ENCODE results near the gene KLK13. TPM values are rescaled to one million over a fixed set of nuclear protein-coding genes. Genes with fewer than 3 reads are reported as not detected.

The KLK13 gene
- total and polyA plus RNA-seq, 2 experiments from 2014 or later = 0.52 TPM; not detected in 1

DNA sequence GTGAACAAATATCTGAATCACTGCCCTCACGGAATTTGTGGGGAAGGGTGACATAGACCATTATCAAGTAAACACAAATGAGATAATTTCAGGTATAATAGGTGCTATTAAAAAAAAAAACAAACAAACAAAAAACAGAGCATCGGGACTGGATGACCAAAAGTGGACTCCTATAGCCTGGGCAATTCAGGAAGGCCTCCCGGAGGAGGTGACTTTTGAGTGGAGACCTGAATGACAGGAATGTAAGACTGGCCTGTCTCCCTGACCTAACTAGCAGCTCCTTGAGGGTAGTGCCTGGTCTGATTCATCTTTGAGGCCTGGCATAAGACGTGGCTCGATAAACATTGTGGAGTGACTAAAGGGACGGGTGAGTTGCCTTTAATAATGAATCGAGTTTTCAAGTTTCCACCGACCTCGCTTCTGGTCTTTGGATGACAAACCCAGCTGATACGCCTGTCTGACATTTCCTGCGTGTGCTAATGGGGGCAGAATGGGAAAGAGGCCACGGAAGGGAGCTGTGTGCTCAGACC lies 52.2 kb downstream of the KLK13 start:
- Histone ChIP-seq H3K27me3 (peaks cover 32% of the 10 kb centered on the region), H3K4me2 (no peak overlapping the region), H3K9me3 (ENCODE audit: low read depth) (no peaks in the 10 kb centered on the region), H3K9me2 (replicated peaks; ENCODE audit: insufficient read depth) (no peaks in the 10 kb centered on the region), H3K4me3 (no peak overlapping the region), H3K79me2 (no peaks in the 10 kb centered on the region), H3K36me3 (replicated peaks; ENCODE audit: insufficient read depth, low read depth) (no peaks in the 10 kb centered on the region), H3K4me1 (ENCODE audit: insufficient read depth) (no peaks in the 10 kb centered on the region), H3K27ac (no peak overlapping the region), H2AFZ (no peak overlapping the region), H4K20me1 (ENCODE audit: insufficient read depth, poor library complexity, severe bottlenecking) (no peaks in the 10 kb centered on the region)
- no peak for TF ChIP-seq EZH2 (IDR thresholded peaks at IDR 0.05; ENCODE audit: borderline replicate concordance)
- TF ChIP-seq EZH2phosphoT487 (IDR thresholded peaks at IDR 0.05; ENCODE audit: low read depth, severe bottlenecking, unreplicated experiment) = no peak
- TF ChIP-seq, protein P1, sequence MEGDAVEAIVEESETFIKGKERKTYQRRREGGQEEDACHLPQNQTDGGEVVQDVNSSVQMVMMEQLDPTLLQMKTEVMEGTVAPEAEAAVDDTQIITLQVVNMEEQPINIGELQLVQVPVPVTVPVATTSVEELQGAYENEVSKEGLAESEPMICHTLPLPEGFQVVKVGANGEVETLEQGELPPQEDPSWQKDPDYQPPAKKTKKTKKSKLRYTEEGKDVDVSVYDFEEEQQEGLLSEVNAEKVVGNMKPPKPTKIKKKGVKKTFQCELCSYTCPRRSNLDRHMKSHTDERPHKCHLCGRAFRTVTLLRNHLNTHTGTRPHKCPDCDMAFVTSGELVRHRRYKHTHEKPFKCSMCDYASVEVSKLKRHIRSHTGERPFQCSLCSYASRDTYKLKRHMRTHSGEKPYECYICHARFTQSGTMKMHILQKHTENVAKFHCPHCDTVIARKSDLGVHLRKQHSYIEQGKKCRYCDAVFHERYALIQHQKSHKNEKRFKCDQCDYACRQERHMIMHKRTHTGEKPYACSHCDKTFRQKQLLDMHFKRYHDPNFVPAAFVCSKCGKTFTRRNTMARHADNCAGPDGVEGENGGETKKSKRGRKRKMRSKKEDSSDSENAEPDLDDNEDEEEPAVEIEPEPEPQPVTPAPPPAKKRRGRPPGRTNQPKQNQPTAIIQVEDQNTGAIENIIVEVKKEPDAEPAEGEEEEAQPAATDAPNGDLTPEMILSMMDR (IDR thresholded peaks at IDR 0.05; ENCODE audit: poor library complexity) = no peak
- no peak for DNase-seq (ENCODE audit: low spot score)
- 84% methylated on average over 12 of the region's 12 CpGs for WGBS (ENCODE audit: low lambda C conversion rate, missing lambda C conversion rate)

DNA sequence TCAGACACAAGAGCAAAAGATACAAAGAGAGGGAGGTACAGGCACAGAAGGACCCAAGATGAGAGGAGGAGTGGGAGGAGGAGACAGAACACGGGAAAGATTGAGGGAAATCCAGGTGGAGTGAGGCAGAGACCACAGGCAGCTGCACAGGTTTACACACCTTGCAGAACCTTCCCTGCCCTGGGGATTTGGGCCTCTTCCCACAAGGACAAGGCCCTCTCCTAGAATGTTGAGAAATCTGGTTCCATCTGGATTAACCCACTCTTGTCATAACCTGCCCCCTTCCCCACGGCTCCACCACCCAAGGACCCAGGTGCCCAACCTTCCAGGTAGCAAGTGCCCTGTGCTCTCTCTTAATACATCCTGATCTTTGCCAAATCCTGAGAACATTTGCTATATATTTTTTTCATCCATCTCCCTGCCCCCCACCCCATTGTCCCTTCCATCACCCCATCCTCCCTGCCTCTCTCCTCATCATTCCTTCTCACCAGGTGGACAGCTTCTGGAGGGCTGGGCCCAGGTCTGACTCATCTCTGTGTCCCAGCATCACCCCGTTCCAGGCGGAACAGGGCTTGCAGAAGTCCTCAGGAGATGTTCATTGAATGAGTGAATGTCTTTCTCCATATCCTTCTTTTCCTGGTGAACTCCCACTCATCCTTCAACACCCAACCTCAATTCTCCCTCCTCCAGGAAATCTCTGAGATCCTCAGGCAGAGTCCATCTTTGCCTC lies 54.7 kb downstream of the KLK13 start:
- Histone ChIP-seq H3K27me3 (peaks cover 29% of the 10 kb centered on the region), H3K4me2 (no peak overlapping the region), H2AFZ (no peak overlapping the region), H3K27ac (no peak overlapping the region), H3K9me3 (ENCODE audit: low read depth) (no peaks in the 10 kb centered on the region), H4K20me1 (ENCODE audit: insufficient read depth, poor library complexity, severe bottlenecking) (no peaks in the 10 kb centered on the region), H3K79me2 (no peaks in the 10 kb centered on the region), H3K4me3 (no peak overlapping the region), H3K36me3 (replicated peaks; ENCODE audit: insufficient read depth, low read depth) (no peaks in the 10 kb centered on the region), H3K4me1 (ENCODE audit: insufficient read depth) (no peaks in the 10 kb centered on the region), H3K9me2 (replicated peaks; ENCODE audit: insufficient read depth) (no peaks in the 10 kb centered on the region)
- TF ChIP-seq EZH2phosphoT487 (IDR thresholded peaks at IDR 0.05; ENCODE audit: low read depth, severe bottlenecking, unreplicated experiment) = no peak
- TF ChIP-seq, protein P1 (IDR thresholded peaks at IDR 0.05; ENCODE audit: poor library complexity) = no peak
- TF ChIP-seq EZH2 (IDR thresholded peaks at IDR 0.05; ENCODE audit: borderline replicate concordance) = no peak
- no peak for DNase-seq (ENCODE audit: low spot score)
- 73% methylated on average over 4 of the region's 4 CpGs for WGBS (ENCODE audit: low lambda C conversion rate, missing lambda C conversion rate)

DNA sequence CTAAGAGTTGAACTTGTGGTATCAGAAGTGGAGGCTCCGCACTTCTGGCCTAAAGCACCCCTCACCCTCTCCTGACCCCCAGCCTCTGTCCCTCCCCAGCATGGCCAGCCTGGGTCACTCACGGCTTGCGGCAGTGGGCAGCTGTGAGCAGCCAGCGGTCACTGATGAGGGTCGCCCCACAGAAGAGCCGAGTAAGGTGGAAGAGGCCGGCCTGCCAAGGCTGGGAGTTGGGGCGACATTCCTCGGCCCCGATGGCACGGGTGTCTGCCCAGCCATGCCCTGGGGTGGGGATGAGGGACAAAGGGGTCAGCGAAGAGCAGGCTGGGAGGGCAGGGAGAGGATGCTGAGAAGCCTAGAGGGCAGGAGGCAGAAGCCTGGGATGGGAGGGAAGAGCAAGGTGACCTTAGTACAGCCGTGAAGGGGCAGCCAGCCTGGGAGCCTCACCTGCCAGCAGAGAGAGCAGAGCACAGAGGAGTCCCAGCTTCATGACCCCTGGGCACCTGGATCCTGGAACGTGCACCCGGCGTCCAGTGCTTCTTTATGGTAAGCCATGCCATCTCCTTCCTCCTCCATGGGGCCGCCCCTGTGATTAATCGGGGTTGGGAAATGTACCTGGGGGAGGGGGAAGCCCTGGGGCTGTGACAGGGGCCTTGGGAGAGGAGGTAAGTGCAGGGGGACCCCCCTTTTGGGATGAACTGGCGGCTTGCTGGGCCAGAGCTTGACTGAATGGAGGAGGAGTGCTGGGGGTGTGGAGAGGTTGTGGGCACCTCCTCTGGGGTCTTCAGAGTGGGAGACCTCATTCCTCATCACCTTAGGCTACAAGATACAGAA lies 55.6 kb downstream of the KLK13 start:
- H3K79me2 ChIP-seq = no peaks in the 10 kb centered on the region
- no peaks in the 10 kb centered on the region for H3K9me2 ChIP-seq (replicated peaks; ENCODE audit: insufficient read depth)
- H3K27me3 ChIP-seq = peaks cover 26% of the 10 kb centered on the region
- H3K4me1 ChIP-seq (ENCODE audit: insufficient read depth) = no peaks in the 10 kb centered on the region
- H3K4me2 ChIP-seq = no peak overlapping the region
- 85% methylated on average over 16 of the region's 19 CpGs for WGBS (ENCODE audit: low lambda C conversion rate, missing lambda C conversion rate)
- TF ChIP-seq EZH2 (IDR thresholded peaks at IDR 0.05; ENCODE audit: borderline replicate concordance) = no peak
- no peak for TF ChIP-seq EZH2phosphoT487 (IDR thresholded peaks at IDR 0.05; ENCODE audit: low read depth, severe bottlenecking, unreplicated experiment)
- TF ChIP-seq, protein P1 (IDR thresholded peaks at IDR 0.05; ENCODE audit: poor library complexity) = no peak
- H3K4me3 ChIP-seq = no peak overlapping the region
- no peak overlapping the region for H3K27ac ChIP-seq
- H4K20me1 ChIP-seq (ENCODE audit: insufficient read depth, poor library complexity, severe bottlenecking) = no peaks in the 10 kb centered on the region
- no peak for DNase-seq (ENCODE audit: low spot score)
- no peaks in the 10 kb centered on the region for H3K36me3 ChIP-seq (replicated peaks; ENCODE audit: insufficient read depth, low read depth)
- H3K9me3 ChIP-seq (ENCODE audit: low read depth) = no peaks in the 10 kb centered on the region
- no peak overlapping the region for H2AFZ ChIP-seq

Data from hepatocyte (in vitro differentiated cells).